ENCODE measurements around the gene UBE2H.
"Not testable (repeated sequence)": the region's sequence is repeated elsewhere in the genome, so short reads cannot be mapped to it uniquely, and the experiment has no call there.

Gene UBE2H

GRCh38 chr7:129840757-129841156 is 112.0 kb downstream of the UBE2H start:
- DNase-seq, result no peak

GRCh38 chr7:129836983-129837382 is 115.8 kb downstream of the UBE2H start:
- DNase-seq, result no peak

DNA sequence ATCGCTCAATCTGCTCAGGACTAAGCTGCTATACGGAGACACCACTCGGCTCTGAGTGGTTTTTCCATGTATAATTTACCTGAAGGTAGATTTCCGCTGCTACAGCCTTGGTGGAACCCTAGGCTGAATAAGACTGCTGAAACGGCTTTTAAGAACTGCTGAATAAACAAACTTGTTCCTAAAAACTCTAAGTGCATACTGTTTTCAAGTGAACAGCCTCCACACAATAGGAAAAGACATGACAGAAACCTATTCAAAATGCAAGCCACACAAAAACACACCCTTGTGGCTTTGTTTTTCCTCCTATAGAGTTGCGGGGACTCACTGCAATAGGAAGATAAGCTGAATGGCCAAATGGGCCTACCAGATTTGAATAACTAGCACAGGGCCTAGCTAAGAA is 117.2 kb downstream of the UBE2H start:
- no peak for DNase-seq

- DNase-seq, result not testable (repeated sequence)
Measured at GRCh38 chr7:129833353-129833752, 119.4 kb downstream of the UBE2H start.

DNA sequence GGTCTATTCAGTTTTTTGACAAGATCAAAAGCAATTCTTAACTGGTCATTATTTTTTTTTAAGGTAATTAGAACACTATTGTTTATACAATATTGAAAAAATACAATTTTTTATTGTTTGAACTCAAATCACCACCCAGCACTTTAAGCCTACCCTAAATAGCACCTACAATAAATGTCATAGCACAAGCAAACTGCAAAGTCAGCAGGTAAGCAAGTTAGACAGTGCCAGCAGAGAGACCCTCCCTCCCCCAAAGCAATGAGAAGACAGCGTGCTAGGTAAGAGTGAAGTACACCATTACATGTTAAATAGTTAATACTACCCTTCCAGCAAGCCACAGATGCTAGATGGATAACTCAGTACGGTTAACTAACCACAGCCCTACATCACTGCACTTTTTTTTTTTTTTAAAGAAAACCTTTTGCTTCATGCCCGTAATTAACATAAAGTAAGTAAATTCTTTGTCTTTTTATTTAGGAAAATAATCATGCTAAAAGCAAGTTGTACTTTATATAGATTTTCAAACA is 120.0 kb downstream of the UBE2H start:
- no peak for DNase-seq

DNA sequence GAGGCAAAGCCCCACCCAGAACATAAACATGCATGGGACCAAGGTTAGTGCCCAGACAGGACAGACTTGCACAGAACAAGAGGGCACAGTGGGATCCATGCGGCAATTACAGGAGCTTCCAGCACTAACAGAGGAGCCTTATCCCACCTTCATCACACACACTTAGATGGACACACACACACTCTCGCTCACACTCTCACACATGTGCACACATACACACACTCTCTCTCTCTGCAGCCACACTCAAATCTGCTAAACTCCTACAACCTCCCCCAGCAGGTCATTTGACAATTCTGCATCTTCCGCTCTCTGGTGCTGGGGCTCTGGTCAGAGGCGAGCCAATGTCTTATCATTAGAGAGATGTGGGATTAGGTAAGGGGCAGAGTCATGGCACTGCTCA is 120.5 kb downstream of the UBE2H start:
- no peak for DNase-seq

- no peak for DNase-seq
Measured at GRCh38 chr7:129831424-129832058, 121.2 kb downstream of the UBE2H start.

DNA sequence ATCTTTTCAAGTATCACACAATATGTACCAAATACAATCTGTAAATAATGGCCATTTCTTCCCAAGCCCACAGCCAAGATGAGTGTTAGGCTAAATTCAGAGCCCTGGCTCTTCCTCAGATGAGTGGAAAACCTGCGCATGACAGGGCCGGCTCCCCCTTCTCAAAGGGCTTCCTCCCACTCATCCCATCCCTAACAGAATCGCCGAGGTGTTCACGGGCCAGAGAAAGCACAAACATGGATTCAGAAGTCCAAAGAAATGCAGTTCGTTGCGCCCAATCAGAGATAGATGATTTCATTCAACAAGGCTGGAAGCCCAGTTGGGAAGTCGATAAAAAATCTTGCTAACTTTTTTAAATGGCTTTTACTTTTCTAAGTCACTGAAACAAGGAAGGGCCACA is 121.8 kb downstream of the UBE2H start:
- no peak for DNase-seq

DNA sequence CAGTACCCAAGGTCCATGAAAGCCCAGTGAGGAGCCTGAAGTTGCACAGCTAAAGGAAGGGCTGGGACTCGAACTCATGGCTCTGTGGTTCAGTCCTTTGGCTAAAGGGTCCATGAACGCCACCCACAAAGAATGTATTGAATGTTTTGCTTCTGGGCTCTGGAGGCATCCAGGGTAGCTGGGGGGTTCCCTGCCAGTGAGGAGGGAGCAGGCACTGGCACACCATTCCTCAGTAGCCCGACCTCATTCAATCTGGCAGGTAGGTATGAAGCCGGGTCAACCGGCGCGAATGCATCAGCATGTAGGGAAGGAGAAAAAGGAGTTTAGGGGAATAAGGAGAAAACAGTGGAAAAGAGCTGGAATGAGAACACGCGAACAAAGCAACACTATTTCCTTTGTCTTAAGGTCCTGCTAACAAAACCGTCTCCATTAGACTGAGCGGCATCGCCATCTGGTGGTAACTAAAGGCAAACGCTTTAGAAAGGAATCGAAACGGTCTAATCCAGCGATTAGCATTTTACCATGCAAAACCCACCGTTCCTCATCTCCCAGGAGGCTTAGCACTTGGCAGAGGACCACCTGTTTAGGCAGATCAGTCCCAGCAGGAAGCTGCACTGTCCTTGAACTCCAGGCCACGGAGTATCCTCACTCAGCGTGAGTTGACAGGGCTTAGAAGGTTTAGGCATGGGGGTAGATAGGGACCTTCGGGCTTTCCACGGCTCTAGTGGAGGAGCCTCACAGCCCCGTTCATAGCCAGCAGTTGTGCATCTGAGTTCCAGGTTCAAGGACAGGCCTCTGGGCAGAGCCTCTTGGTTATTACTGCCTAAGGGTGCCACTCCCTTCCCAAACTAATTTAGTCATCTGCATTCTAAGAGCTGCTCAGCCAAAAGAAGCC is 122.8 kb downstream of the UBE2H start:
- peak; percentile 33 for DNase-seq

- DNase-seq, result no peak
Measured at GRCh38 chr7:129828989-129829736, 123.6 kb downstream of the UBE2H start.

- no peak for DNase-seq
Measured at GRCh38 chr7:129828078-129828762, 124.5 kb downstream of the UBE2H start.

GRCh38 chr7:129827467-129827990 is 125.2 kb downstream of the UBE2H start:
- DNase-seq, result no peak

- not testable (repeated sequence) for DNase-seq
Measured at GRCh38 chr7:129826895-129827294, 125.9 kb downstream of the UBE2H start.

DNA sequence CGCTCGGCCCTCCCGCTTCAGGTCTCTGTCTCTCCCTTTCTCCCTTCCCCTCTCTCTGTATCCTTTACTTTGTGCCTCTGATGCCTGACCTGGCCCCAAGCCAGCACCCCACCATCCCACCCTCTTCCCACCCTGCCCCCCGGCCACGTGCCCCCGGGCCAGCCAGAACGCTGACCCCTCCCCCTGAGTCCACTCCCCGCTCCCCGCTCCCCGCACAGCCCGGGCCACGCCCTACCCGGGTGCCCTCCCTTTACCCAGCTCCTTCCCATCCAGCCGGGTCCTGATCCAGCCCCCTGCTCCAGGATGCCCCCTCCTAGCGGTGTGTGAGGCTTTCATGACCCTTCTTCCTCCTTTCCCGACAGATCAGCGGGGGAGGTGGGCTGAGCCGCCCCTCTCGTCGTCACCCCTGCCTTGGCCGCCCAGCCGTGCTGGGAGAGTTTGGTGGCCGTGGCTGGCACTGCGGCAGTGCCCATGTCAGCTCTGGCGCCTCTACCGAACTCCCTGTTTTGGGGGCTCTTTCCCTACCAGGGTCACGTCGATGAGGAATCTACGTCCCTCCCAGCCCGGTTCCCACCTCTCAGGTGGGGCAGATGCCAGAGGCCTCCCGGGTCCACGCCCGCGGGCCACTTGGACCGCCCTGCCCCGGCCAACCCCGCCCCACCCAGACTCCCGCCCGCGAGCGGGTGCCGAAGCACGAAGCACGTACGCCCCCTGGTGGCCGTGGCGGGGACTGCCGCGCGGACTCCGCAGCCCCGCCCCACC is 127.4 kb downstream of the UBE2H start:
- peak; percentile 79 for DNase-seq

DNA sequence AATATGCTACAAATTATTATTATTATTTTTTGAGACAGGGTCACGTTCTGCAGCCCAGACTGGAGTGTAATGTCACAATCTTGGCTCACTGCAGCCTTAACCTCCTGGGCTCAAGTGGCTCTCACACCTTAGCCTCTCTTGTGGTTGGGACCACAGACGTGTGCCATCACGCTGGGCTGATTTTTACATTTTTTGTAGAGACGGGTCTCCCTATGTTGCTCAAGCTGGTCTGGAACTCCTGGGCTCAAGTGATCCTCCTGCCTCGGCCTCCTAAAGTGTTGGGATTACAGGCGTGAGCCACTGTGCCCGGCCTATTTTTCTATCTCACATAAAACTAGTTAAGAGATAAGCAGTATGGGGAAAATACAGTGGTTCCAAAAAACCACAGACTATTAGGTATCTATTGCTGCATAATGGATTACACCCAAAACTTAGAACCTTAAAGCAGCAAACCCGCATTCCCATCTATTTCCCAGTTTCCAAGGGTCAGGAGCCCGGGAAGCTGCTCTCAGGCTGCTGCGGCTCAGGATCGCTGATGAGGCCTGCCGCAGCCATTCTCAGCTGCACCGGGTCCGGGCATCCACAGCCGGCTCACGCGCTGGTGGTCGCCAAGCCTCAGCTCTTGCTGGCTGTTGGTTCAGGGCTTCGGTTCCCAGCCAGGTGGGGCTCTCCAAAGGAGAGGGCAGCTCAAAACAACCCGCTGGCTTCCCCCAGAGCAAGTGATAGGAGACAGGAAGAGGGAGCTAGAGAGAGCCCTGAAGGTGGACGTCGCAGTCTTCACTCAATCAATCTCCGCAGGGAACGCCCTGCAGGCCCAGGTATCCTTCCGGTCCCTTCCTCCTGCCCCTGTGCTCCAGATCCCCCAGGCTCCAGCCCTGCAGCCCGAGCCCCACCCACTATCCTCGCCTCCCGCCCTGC is 128.2 kb downstream of the UBE2H start:
- DNase-seq, result no peak

- not testable (repeated sequence) for DNase-seq
Measured at GRCh38 chr7:129823143-129823542, 129.6 kb downstream of the UBE2H start.

GRCh38 chr7:129821476-129821875 is 131.3 kb downstream of the UBE2H start:
- no peak for DNase-seq

GRCh38 chr7:129816742-129817141 is 136.0 kb downstream of the UBE2H start:
- no peak for DNase-seq

- DNase-seq, result no peak
Measured at GRCh38 chr7:129807863-129808262, 144.9 kb downstream of the UBE2H start.
